SK-N-SH (cell line): ENCODE data around the gene SPACA7.

ENCODE experiments used
- FOXM1 ChIP-seq: IDR thresholded peaks from 2 replicates; pipeline ENCODE4 v1.4.0; 2012; ENCODE audit warnings: low read depth, mild to moderate bottlenecking
- NFIC ChIP-seq: IDR thresholded peaks from 2 replicates; pipeline ENCODE4 v1.4.0; 2012; ENCODE audit warnings: borderline replicate concordance
- RAD21 ChIP-seq: IDR thresholded peaks from 2 replicates; pipeline ENCODE4 v1.6.1; 2012; ENCODE audit warnings: mild to moderate bottlenecking, low read length
- TF ChIP-seq, protein P1 (sequence below): fragments of 200-600 bp; sonication (generic); IDR thresholded peaks from 2 replicates; pipeline ENCODE4 v1.6.1; 2017; ENCODE audit warnings: antibody characterized with exemption, mild to moderate bottlenecking, moderate library complexity
- TF ChIP-seq, protein P2 (sequence below): IDR thresholded peaks from 2 replicates; pipeline ENCODE4 v1.4.0; 2012; ENCODE audit warnings: low read depth
- TF ChIP-seq, protein P3 (sequence below): fragments of 150-350 bp; IDR thresholded peaks from 2 replicates; pipeline ENCODE4 v1.6.1; 2016; ENCODE audit warnings: mild to moderate bottlenecking, low read depth, low read length
- TF ChIP-seq, protein P4 (sequence below): IDR thresholded peaks from 2 replicates; pipeline ENCODE4 v1.4.0; 2012; ENCODE audit warnings: low read depth, borderline replicate concordance

DNA sequence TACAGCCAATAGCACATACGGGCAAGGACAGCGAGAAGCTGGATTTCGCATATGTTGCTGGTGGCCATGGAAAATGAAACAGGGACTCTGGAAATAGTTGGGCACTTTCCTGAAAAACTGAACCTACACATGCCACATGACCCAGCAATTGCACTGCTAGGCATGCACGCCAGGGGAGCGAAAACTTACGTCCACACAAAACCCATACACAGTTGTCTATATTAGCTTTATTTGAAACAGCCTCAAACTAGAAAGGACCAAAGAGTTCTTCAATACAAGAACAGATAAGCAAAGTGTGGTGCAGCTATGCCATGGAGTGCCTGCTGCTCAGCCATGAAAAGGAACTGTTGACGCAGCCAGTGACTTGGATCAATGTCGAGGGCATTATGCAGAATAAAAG is 7.3 kb upstream of the SPACA7 start:
- TF ChIP-seq FOXM1 (no peak), NFIC (no peak), RAD21 (no peak)
- TF ChIP-seq, protein P1, sequence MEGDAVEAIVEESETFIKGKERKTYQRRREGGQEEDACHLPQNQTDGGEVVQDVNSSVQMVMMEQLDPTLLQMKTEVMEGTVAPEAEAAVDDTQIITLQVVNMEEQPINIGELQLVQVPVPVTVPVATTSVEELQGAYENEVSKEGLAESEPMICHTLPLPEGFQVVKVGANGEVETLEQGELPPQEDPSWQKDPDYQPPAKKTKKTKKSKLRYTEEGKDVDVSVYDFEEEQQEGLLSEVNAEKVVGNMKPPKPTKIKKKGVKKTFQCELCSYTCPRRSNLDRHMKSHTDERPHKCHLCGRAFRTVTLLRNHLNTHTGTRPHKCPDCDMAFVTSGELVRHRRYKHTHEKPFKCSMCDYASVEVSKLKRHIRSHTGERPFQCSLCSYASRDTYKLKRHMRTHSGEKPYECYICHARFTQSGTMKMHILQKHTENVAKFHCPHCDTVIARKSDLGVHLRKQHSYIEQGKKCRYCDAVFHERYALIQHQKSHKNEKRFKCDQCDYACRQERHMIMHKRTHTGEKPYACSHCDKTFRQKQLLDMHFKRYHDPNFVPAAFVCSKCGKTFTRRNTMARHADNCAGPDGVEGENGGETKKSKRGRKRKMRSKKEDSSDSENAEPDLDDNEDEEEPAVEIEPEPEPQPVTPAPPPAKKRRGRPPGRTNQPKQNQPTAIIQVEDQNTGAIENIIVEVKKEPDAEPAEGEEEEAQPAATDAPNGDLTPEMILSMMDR: no peak
- TF ChIP-seq, protein P2, sequence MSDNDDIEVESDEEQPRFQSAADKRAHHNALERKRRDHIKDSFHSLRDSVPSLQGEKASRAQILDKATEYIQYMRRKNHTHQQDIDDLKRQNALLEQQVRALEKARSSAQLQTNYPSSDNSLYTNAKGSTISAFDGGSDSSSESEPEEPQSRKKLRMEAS: no peak
- TF ChIP-seq, protein P3, sequence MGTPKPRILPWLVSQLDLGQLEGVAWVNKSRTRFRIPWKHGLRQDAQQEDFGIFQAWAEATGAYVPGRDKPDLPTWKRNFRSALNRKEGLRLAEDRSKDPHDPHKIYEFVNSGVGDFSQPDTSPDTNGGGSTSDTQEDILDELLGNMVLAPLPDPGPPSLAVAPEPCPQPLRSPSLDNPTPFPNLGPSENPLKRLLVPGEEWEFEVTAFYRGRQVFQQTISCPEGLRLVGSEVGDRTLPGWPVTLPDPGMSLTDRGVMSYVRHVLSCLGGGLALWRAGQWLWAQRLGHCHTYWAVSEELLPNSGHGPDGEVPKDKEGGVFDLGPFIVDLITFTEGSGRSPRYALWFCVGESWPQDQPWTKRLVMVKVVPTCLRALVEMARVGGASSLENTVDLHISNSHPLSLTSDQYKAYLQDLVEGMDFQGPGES: no peak
- TF ChIP-seq, protein P4, sequence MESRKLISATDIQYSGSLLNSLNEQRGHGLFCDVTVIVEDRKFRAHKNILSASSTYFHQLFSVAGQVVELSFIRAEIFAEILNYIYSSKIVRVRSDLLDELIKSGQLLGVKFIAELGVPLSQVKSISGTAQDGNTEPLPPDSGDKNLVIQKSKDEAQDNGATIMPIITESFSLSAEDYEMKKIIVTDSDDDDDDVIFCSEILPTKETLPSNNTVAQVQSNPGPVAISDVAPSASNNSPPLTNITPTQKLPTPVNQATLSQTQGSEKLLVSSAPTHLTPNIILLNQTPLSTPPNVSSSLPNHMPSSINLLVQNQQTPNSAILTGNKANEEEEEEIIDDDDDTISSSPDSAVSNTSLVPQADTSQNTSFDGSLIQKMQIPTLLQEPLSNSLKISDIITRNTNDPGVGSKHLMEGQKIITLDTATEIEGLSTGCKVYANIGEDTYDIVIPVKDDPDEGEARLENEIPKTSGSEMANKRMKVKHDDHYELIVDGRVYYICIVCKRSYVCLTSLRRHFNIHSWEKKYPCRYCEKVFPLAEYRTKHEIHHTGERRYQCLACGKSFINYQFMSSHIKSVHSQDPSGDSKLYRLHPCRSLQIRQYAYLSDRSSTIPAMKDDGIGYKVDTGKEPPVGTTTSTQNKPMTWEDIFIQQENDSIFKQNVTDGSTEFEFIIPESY: no peak
